ENCODE data around the gene ANKRD9.

- TF ChIP-seq CTCF (IDR thresholded peaks at IDR 0.05) (no peak), EZH2 (IDR thresholded peaks at IDR 0.05) (no peak), EZH2phosphoT487 (IDR thresholded peaks at IDR 0.05) (no peak)
These were observed 19.0 kb upstream of the ANKRD9 start for GRCh38 chr14:102528431-102529170.

All from neural progenitor cell (in vitro differentiated cells).